Stimulated activated CD8-positive, alpha-beta memory T cell treated with anti-CD3 and anti-CD28 coated beads, Interleukin-2, amount 100 ng/mL, for 1 hour (primary cell): ENCODE data around the gene RTP5.
"Not testable (repeated sequence)": the region's sequence is repeated elsewhere in the genome, so short reads cannot be mapped to it uniquely, and the experiment has no call there.

ENCODE experiments used
- DNase-seq, 2 donors: peaks; one replicate each; pipeline ENCODE4 v3.0.0-alpha.2; 2020; ENCODE audit warnings: low read depth in 2 of 2

RTP5 gene

DNA sequence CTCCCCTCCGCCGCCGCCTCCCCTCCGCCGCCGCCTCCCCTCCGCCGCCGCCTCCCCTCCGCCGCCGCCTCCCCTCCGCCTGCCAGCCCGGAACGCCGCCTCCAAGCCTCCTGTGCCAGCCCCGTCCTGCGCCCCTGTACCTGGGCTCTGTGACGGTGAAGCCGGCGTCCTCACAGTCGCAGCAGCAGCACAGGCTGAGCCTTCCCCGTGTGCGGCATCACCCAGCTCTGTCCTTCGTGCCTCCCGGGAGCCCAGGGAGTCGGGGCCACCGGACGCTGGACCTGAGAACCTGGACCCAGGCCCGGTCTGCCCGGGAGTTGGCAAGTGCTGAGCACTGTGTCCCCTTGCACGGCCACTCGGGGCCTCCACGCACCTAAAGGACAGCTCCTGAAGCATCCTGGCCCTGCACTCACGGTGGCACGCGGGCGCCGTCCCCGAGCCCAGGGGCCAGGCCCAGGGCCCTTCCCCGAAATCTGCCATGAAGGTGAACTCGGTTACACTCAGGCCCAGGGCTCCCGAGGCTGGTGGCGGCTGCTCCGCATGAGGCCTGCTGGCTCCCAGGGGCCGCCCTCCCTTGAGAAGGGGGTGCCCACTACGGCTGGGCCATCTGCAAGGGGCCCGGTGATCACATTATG is 32.9 kb downstream of the RTP5 start:
- DNase-seq, result no peak

DNA sequence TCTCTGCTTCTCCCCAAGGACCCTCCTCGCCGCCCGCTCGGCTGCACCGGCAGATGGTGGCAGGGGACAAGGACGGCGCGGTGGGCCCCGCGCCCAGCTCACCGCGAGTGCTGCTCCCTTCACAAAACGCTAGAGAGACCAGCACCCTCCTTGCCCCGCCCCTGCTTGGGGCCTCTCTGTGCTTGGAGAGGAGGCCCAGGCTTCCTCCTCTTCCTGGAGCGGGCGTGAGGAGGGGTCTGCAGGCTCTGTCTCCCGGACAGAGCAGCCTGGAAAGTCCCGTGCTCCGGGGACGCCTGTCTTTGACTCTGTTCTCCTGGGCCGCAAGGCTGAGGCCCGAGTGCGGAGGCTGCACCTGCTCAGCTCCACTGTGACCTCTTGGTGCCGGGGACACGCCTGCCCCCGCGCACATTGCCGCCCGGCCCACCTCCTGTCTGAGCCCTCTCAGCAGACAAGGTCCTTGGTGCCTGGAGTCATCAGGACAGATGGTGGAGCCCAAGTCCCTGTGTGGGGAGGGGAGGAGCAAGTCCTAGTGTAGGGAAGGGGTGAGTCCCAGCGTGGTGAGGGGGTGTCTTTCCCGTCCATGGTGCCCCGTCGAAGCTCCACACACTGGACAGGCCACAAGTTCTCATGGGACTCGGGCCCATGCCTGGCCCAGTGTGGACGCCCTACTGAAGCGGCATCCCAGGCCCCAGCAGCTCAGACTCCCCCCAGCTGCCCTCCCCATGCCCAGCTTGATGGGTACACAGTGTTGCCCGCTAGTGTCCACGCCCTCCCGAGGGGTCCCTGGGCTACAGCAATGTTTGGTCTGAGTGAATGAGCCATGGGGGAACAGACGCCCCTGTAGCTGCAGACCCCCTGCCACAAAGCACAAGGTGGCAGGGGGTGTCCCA is 33.8 kb downstream of the RTP5 start:
- no peak for DNase-seq

DNA sequence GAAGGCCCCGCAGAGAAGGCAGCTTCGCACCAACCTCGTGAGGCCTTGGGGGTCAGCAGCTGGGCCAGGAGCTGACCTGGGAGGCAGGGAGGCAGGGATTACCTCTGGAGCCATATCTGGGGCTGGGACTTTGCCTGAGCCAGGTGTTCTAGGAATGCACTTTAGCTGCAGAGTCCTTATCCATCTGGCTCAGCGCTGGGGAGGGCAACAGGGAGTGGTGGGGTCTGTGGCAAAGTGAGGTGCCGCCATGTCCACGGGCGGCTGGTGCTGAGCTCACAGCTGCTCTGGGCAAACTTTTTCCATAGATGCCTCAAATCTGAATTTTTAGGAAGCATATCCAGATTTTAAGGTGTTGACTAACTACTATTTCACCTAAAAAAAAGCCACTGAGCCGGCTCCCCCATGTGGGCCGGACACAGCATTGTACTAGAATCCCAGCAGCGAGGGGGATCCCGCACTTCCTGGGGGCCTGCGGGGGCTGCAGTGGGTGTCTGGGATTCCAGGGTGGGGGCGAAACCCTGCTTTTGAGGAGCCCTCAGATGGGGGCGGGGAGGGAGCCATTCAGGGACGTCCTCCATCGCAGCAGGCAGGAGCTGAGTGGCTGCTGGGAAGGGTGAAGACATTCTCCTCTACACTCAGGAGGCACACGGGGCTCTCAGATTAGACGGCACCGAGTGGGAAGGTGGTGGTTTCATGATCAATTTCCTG is 34.6 kb downstream of the RTP5 start:
- DNase-seq, result no peak

DNA sequence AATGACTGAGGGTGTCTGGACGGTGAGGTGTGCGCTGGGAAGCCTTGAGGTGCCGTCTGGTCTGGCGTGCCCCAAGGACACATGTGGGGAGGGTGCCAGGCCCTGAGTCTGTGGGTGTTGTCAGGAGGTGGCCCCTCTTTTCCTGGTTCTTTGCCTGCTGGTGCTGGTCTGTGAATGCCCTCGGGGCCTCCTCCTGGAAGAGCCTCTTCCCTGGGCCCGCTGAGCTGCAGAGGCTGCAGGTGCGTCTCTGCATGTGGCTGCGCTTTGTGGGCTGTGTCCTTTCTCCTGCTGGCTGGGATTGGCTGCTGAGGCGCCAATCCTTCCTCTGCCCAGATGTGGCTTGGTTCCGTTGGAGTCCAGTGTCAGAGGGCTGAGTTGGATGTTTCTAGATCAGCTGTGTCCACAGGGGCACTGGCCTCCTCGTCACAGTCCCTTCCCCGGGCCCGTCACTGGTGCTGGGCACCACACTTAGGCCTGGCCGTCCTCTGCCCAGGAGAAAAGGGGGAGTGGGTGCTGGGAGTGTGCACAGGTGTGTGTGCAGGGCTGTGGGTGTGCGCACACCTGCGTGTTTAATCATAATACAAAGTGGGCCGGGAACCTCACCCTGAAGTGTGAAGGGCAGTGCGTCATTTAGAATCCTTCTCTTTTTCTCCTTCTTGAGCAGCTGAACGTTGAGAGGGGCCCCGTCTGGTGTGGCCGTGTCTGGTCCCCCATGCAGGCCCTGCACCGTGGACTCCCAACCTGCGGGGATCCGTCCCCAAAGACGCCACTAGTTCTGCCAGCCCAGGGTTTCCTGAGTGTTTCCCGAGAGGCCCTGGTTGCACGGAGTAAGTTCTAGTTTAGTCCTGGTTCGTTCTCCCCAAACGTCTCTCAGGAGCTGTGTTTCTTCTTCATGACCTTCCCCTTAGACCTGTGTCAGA is 35.5 kb downstream of the RTP5 start:
- DNase-seq, result no peak

DNA sequence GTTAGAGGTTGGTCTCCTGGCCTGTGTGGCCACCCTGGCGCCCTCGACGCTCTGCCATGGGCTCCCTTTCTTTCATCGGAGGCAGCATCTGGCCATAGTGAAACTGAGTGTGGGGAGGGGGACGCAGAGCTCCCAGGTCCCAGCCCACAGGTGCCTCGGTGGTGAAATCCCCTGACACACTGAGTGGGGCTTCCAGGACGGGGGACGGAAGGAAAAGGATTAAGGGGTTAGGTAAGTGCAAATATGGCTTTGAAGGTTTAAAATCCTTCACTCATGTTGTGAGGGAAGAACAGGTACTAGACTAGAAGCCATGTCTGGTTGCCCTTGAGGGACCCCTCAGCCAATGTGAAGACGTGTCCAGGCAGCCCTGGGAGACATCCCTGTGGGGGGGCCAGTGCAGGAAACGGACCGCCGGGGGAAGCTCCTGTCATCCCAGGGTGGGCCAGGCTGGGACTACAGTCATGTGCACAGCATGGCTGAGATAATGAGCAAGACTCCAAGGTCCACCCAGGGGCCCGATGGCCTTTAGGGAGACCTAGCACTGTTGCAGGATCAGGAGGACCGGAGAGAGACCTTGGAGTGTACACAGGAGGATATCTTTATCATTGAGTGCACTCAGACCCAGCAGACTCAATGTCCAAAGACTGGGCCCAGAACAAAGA is 36.3 kb downstream of the RTP5 start:
- DNase-seq, result no peak

DNA sequence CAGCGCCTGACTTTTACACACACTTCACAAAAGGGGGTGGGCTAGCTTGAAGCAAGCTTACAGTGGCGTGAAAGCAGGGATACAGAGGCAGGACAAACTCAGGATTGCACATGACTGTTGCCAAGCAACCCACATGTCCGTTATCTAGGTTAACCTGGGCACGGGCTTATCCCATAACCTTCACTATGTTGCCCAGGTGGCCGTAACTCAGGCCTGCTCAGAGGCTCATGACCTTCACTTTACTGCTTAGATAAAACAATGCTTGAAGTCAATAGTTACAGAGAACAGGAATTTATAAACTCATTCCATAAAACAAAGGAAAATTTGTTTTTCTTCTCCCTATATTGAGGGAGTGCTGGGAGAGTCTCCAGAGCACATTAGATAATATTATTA is 36.8 kb downstream of the RTP5 start:
- DNase-seq, result not testable (repeated sequence)

DNA sequence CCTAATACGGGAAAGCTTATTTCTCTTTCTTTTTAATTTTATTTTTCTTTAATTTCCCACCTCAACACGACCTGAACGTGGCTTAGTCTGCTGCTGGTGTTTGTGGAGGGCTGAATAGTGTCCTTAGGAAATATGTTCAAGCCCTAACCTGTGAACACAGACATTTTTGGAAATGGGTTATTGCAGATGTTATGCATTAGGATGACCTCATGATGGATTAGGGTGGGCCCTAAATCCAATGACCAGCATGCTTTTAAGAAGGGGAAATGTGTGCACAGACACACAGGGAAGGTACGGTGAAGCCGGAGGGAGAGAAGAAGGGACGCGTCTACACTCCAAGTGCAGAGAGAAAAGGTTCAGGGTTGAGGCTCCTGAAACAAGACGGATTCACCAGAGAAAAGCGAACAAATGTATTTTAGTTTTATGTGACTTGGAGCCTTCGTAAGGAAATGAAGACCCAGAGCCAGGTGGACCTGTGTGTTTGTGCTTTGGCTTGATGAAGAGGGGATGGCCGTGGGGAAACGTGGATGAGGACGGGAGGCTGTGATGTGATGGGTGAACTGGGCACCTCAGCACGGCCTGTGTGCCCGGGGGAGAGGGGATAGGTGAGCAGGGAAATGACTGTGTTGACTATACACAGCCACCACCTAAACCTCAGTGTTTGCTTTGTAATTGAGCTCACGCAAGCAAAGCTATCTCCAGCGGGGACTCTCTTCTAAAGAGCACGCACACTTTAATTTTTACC is 37.5 kb downstream of the RTP5 start:
- no peak for DNase-seq

DNA sequence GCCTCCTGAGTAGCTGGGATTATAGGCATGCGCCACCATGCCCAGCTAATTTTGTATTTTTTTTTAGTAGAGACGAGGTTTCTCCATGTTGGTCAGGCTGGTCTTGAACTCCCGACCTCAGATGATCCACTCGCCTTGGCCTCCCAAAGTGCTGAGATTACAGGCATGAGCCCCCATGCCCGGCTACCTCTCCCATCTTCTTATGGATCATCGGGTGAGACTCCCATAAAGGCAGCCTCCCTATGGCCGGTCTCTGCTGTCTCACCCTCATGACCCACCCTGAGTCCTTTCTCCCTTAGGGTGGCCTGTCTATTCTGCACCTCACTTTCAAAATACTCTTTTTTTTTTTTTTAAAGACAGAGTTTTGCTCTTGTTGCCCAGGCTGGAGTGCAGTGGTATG is 38.3 kb downstream of the RTP5 start:
- DNase-seq, result not testable (repeated sequence)

DNA sequence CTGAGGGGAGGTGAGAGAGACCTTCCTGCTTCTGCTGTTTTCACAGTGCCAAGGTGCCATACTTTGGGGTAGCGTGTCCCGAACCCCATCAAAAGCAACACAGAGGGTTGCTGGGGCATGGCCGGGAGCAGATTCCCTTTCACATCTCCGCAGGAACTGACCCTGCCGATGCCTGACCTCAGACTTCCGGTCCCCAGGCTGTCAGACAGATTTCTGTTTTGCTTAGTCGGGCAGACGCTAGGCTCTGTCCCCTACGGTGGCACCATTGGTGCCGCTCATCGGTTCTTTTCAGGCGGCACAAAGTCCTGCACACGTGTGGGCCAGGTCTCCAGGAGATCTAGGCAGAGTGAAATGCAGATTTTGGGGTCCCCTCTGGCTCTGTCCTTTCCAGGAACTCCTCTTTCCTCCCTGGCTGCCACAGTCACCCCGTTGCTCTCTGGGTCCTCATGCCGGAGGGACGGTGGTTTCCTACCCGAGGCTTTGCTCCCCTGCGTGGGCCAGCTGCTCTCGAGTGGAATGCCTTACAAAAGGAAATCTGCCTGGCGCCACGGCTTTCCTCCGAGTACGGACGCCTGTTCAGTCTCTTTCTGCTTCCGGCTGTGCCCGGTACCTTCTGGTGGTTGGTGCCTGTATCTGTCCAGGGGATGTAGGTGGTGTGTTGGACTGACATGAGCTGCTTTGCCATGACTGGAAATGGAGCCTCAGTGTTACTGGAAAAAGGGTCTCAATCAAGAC is 39.3 kb downstream of the RTP5 start:
- no peak for DNase-seq

DNA sequence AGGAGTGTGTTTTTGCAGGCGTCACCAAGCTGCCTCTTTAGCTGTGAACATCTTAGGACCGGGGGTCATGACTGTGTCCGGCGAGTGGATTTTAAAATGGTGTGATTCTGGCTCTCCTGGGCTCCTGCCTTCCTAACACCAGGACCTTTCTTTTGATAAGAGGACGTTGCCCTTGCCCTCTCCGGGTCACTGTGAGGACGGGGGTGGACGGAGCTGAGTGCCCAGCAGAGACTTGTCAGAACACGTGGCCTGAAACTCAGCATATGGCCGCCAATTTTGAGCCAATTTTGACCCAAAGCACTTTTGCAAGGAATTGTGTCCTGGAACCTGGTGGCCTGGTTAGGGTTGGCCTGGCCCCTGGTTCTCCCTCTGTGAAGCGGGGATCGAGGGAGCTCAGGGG is 40.2 kb downstream of the RTP5 start:
- no peak for DNase-seq

DNA sequence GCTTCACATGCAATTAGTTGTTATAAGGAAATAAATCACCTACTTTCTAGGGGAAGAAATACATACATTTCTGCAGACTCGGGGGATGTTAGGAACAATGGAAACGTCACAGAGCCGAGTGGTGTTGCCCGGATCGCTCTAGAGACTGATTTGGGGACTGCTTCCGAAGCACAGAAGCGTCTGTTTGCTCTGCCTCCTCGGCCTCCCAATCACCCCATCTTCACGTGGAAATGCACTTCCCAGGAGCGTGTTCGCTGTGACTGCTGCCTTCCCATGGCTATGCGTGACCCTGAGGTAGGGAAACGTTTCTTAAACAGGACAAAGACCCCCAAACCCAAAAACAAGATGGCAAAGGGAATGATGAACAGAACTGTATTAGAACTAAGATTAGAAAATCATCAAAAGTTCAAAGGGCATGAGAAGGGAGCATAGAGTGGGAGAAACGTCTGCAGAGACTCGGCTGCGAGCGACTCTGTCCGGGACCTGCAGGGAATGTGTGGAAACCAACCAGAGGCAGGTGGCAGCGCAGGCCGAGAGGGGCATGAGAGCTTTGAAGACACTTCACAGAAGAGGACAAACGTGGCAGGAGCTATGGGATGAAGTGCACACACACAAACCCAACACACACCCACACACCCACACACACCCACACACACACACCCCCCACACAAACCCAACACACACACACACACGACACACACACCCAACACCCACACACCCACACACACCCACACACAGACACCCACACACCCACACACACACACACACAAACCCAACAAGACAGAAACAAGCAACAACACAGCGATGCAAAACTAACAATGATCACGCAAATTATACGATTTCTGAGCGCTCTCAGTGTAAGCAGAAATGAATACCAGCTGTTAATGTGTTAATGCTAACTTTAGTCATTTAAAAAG is 41.3 kb downstream of the RTP5 start:
- no peak for DNase-seq

DNA sequence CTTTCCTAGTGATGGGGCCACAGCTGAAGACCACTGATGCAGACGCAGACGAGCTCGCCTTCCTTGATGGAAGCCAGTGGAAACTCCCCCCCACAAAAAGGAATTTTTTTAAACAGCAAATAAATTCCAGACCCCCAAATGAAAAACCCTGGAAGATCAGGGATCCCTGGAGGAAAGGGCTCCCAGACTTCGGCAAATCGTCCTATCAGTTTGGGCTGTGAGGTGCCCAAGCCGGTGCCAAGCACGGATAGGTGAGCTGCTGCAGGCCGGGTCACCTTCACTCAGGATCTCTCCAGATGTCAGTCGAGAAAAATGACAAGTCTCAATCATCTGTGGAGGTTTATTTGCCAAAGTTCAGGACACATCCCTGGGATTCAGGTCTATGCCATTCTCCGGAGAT is 42.0 kb downstream of the RTP5 start:
- no peak for DNase-seq

DNA sequence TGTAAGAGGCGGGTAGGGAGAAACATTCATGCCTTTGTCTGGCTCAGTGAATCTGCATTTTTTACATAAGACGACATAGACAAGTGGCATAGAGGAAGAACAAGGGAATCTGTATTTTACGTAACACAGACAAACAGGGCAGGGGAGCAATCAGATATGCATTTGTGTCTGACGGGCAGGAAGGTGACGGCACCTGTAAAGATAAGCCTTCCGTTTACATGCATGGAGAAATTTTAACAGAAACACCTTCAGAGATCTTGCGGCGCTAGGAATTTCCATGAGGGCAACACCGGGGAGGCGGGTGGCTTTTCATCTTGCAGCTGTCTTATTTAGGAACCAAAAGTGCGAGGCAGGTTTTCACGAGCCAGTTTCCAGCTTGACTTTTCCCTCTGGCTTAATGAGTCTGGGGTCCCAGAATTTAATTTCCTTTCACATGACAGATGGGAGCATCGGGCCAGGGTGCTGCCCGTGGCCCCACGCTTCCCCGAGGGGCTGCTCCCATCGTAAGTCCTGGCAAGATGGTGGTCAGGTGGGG is 42.6 kb downstream of the RTP5 start:
- no peak for DNase-seq

DNA sequence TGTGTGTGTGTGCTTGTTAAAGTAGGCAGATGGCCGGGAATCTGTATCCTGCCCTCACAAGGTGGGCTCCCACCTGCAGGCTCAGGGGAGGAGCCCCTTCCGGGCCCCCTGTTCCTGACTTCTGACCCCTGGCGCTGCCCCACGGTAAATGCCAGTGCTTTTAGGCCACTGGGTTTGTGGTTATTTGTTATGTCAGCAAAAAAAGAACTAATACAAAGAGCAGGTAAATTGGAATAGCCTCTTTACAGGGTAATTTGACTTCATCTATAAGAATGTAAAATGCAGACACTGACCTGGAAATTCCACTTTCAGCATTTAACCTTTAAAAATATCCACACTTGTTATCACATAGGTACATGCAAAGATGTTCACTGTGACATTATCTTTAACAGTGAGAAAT is 44.2 kb downstream of the RTP5 start:
- no peak for DNase-seq

DNA sequence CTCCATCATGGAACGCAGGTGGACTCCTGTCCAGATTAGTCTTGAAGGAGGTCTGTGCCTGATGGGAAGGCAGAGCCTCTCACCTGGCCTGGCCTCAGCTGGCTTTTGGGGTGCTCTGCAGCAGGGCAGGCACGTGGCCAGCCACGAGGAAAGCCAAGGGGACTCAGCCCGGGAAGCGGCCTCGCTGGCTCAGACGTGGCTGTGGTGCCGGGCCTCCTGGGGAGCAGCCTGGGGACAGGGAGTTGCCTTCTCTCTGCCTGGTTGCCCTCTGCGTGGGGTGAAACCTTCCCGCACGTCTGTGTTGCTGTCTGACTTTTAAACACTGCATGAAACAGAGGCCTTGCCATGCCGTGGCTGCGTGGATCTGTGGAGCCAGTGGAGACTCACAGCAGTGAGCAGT is 45.0 kb downstream of the RTP5 start:
- DNase-seq, result no peak

DNA sequence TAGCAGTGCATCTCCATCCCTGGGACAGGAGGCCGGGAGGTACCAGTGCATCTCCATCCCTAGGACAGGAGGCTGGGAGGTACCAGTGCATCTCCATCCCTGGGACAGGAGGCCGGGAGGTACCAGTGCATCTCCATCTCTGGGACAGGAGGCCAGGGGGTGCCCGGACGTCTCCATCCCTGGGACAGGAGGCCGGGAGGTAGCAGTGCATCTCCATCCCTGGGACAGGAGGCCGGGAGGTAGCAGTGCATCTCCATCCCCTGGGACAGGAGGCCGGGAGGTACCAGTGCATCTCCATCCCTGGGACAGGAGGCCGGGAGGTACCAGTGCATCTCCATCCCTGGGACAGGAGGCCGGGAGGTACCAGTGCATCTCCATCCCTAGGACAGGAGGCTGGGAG is 52.1 kb downstream of the RTP5 start:
- DNase-seq, result not testable (repeated sequence)

DNA sequence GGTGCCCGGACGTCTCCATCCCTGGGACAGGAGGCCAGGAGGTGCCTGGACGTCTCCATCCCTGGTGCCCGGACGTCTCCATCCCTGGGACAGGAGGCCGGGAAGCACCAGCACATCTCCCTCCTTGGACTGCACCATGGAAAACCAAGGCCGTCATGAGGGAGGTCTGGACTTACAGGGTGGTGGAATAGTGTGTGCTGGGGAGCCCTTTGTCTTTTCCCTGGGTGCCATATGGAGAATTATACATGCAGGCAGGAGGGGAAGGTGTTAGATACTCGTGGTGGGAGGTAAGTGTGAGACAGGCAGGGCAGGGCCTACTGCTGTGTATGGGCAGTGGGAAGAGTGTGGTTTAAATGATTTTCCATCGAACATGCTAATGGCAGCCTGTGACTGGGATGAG is 52.9 kb downstream of the RTP5 start:
- DNase-seq, result no peak

DNA sequence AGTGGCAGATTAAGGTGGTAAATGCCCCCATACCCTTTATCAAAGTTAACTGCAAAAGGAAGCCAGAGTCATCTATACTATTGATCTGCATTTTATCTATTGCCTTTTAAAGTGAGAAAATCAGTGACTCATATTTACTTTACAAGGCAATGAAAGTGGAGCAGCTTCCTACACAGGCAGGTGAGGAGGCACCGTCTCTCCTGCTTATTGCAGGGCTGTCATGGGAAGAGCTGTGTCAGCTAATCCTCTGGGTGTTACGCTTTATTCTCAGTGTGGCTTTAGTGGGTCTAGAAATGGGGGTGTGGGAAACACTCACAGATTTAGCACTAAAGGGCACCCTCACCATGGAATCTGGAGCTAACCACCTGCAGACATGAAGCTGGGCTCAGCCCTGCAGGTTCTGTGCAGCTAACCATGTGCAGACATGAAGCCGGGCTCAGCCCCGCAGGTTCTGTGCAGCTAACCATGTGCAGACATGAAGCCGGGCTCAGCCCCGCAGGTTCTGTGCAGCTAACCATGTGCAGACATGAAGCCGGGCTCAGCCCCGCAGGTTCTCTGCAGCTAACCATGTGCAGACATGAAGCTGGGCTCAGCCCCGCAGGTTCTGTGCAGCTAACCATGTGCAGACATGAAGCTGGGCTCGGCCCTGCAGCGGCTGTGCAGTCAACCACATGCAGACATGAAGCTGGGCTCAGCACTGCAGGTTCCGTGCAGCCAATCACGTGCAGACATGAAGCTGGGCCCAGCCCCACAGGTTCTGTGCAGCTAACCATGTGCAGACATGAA is 53.5 kb downstream of the RTP5 start:
- not testable (repeated sequence) for DNase-seq
